Measurements from ENCODE around the gene GRIK4. TPM values are rescaled to one million over a fixed set of nuclear protein-coding genes. Genes with fewer than 3 reads are reported as not detected.

Gene GRIK4
- total RNA-seq, 2 experiments from 2014 or later: not detected

DNA sequence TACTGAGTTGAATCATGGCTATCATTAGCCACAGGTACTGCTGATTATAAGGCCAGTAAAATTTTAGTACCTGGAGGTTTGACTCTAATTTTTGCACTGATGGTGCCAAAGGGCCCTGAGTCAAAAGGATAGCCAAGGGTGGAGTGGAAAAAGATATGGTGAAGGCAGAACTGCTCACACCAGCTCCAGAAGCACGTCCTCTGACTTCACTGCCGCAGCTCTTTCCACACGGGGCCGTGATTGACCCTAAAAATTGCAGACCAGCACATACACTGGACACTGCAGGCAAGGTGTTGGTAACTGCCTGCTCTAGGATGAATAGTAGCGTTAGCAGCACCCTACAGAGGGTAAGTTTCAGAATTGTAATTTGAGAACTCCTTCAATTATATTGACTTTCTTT lies 25.4 kb upstream of the GRIK4 start:
- H3K27ac Mint-ChIP-seq: no peak overlapping the region
- ChIA-PET POLR2A (no interaction called here), CTCF (no interaction called here)
- no peaks in the 10 kb centered on the region for H3K4me1 Mint-ChIP-seq (ENCODE audit: low read depth)
- no peak overlapping the region for H3K4me3 Mint-ChIP-seq
- H3K9me3 Mint-ChIP-seq: no peaks in the 10 kb centered on the region
- H3K36me3 Mint-ChIP-seq (ENCODE audit: low read depth): peaks cover 3% of the 10 kb centered on the region
- H3K27me3 Mint-ChIP-seq: no peaks in the 10 kb centered on the region
- TF ChIP-seq, protein P1, sequence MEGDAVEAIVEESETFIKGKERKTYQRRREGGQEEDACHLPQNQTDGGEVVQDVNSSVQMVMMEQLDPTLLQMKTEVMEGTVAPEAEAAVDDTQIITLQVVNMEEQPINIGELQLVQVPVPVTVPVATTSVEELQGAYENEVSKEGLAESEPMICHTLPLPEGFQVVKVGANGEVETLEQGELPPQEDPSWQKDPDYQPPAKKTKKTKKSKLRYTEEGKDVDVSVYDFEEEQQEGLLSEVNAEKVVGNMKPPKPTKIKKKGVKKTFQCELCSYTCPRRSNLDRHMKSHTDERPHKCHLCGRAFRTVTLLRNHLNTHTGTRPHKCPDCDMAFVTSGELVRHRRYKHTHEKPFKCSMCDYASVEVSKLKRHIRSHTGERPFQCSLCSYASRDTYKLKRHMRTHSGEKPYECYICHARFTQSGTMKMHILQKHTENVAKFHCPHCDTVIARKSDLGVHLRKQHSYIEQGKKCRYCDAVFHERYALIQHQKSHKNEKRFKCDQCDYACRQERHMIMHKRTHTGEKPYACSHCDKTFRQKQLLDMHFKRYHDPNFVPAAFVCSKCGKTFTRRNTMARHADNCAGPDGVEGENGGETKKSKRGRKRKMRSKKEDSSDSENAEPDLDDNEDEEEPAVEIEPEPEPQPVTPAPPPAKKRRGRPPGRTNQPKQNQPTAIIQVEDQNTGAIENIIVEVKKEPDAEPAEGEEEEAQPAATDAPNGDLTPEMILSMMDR (IDR thresholded peaks at IDR 0.05): no peak
- DNase-seq: no peak
- ATAC-seq: no peak
- intact Hi-C loops (cut with micrococcal nuclease): loop anchor here (10.0 kb wide), 1 partner anchor 151 kb away; the partner anchor contains the start of gene ARHGEF12

DNA sequence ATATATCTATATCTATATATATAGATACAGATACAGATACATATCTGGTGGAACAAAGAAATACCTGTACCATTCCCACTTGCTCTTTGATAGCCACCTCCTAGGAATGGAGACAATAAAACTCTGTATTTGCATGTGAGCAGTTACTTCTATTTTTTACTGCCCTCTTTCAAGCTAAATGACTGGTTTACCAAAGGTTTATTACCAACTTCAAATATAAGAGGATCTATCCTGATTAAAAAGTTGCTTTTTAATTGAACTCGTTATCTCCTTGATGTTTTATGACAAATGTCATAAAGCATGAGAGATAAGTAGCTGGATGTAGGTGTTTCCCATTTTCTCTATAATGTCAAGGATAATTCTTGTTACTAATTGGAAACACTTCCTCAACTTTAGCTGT lies 21.7 kb upstream of the GRIK4 start:
- intact Hi-C loops (cut with micrococcal nuclease): loop anchor here (10.0 kb wide), 1 partner anchor 155 kb away; the partner anchor contains the start of gene ARHGEF12

GRCh38 chr11:120492486-120492885 lies 19.1 kb upstream of the GRIK4 start:
- no peak for ATAC-seq
- Mint-ChIP-seq H3K9me3 (no peaks in the 10 kb centered on the region), H3K4me1 (ENCODE audit: low read depth) (no peaks in the 10 kb centered on the region), H3K36me3 (ENCODE audit: low read depth) (no peaks in the 10 kb centered on the region), H3K4me3 (no peak overlapping the region), H3K27ac (no peak overlapping the region), H3K27me3 (peaks cover 5% of the 10 kb centered on the region)
- ChIA-PET CTCF (no interaction called here), POLR2A (no interaction called here)
- no peak for DNase-seq
- intact Hi-C loops (cut with micrococcal nuclease): no loop called here
- TF ChIP-seq, protein P1 (IDR thresholded peaks at IDR 0.05): no peak

More for the DNA sequence above, 21.7 kb upstream of the GRIK4 start:
- no peak for ATAC-seq
- ChIA-PET CTCF (interaction anchor here (1.4 to 3.0 kb wide), 2 partner anchors 20 to 313 kb away, joined by 3 to 14 read pairs; partner anchors contain the start of gene GRIK4), POLR2A (no interaction called here)
- H3K27me3 Mint-ChIP-seq: peaks cover 5% of the 10 kb centered on the region
- DNase-seq: no peak
- no peak overlapping the region for H3K4me3 Mint-ChIP-seq
- no peaks in the 10 kb centered on the region for H3K4me1 Mint-ChIP-seq (ENCODE audit: low read depth)
- TF ChIP-seq, protein P1 (IDR thresholded peaks at IDR 0.05): no peak
- peaks cover 2% of the 10 kb centered on the region for H3K36me3 Mint-ChIP-seq (ENCODE audit: low read depth)
- no peaks in the 10 kb centered on the region for H3K9me3 Mint-ChIP-seq
- no peak overlapping the region for H3K27ac Mint-ChIP-seq

GRCh38 chr11:120494595-120494994 lies 17.0 kb upstream of the GRIK4 start:
- TF ChIP-seq, protein P1 (IDR thresholded peaks at IDR 0.05): no peak
- Mint-ChIP-seq H3K9me3 (no peaks in the 10 kb centered on the region), H3K4me3 (no peak overlapping the region), H3K4me1 (ENCODE audit: low read depth) (no peaks in the 10 kb centered on the region), H3K27ac (no peak overlapping the region), H3K27me3 (peaks cover 8% of the 10 kb centered on the region), H3K36me3 (ENCODE audit: low read depth) (no peaks in the 10 kb centered on the region)
- POLR2A ChIA-PET: no interaction called here
- intact Hi-C loops (cut with micrococcal nuclease): no loop called here
- no peak for DNase-seq
- ATAC-seq: no peak
- CTCF ChIA-PET: no interaction called here

GRCh38 chr11:120499088-120499487 lies 12.5 kb upstream of the GRIK4 start:
- no peak for ATAC-seq
- no peaks in the 10 kb centered on the region for H3K36me3 Mint-ChIP-seq (ENCODE audit: low read depth)
- intact Hi-C loops (cut with micrococcal nuclease): no loop called here
- DNase-seq: no peak
- H3K4me1 Mint-ChIP-seq (ENCODE audit: low read depth): no peaks in the 10 kb centered on the region
- H3K27me3 Mint-ChIP-seq: peaks cover 21% of the 10 kb centered on the region
- CTCF ChIA-PET: interaction anchor here (1.1 kb wide), 2 partner anchors 11 to 12 kb away, joined by 3 to 6 read pairs; partner anchors contain the start of gene GRIK4
- H3K9me3 Mint-ChIP-seq: no peaks in the 10 kb centered on the region
- no peak overlapping the region for H3K4me3 Mint-ChIP-seq
- TF ChIP-seq, protein P1 (IDR thresholded peaks at IDR 0.05): no peak
- H3K27ac Mint-ChIP-seq: no peak overlapping the region
- POLR2A ChIA-PET: no interaction called here
